Astrocyte (in vitro differentiated cells and primary cell): ENCODE measurements around the gene NPC1L1. TPM values are rescaled to one million over a fixed set of nuclear protein-coding genes. Genes with fewer than 3 reads are reported as not detected.

Experiments used
- DNase-seq: peaks from one replicate; pipeline ENCODE4 v3.0.0-alpha.2; 2010; ENCODE audit warnings: low read depth
- FAIRE-seq: peaks from 2 replicates; lab custom pipeline; 2011; peaks lifted over from hg19 to GRCh38; lab: Jason Lieb, UNC
- H2AFZ ChIP-seq: 2 replicates; pipeline ENCODE4 v1.6.0; 2012; ENCODE audit warnings: low read depth, low read length, inconsistent platforms
- H3K27ac ChIP-seq: 2 replicates; pipeline ENCODE4 v1.5.1; 2011; ENCODE audit warnings: low read depth, low read length, inconsistent platforms
- H3K27me3 ChIP-seq: 2 replicates; pipeline ENCODE4 v1.6.0; 2011; ENCODE audit warnings: low read length, inconsistent platforms; ENCODE audit not compliant: insufficient read depth
- H3K36me3 ChIP-seq: 2 replicates; pipeline ENCODE4 v1.5.1; 2011; ENCODE audit warnings: low read length, inconsistent platforms; ENCODE audit not compliant: insufficient read depth
- H3K4me1 ChIP-seq: 2 replicates; pipeline ENCODE4 v1.5.1; 2011; ENCODE audit warnings: low read length, inconsistent platforms; ENCODE audit not compliant: insufficient read depth
- H3K4me2 ChIP-seq: 2 replicates; pipeline ENCODE4 v1.6.0; 2012; ENCODE audit warnings: low read length, inconsistent platforms
- H3K4me3 ChIP-seq: 2 replicates; pipeline ENCODE4 v1.5.1; 2011; ENCODE audit warnings: low read depth, mild to moderate bottlenecking, low read length, inconsistent platforms; ENCODE audit not compliant: insufficient read depth
- H3K79me2 ChIP-seq: 2 replicates; pipeline ENCODE4 v1.6.0; 2012; ENCODE audit warnings: mild to moderate bottlenecking, low read length, inconsistent platforms; ENCODE audit not compliant: insufficient read depth
- H3K9ac ChIP-seq: 2 replicates; pipeline ENCODE4 v1.6.0; 2012; ENCODE audit warnings: mild to moderate bottlenecking, low read length, inconsistent platforms
- H3K9me3 ChIP-seq: 2 replicates; pipeline ENCODE4 v1.5.1; 2012; ENCODE audit warnings: low read depth, mild to moderate bottlenecking, low read length, inconsistent platforms; ENCODE audit not compliant: insufficient read depth
- H4K20me1 ChIP-seq: 2 replicates; pipeline ENCODE4 v1.6.0; 2012; ENCODE audit warnings: low read length, inconsistent platforms; ENCODE audit not compliant: insufficient read depth
- H3K27ac Mint-ChIP-seq: one replicate; pipeline ENCODE4 v1.8.0; 2021; ENCODE audit warnings: mild to moderate bottlenecking, mixed read lengths; ENCODE audit not compliant: unreplicated experiment
- H3K27me3 Mint-ChIP-seq: one replicate; pipeline ENCODE4 v1.8.0; 2021; ENCODE audit warnings: low read depth, mixed read lengths; ENCODE audit not compliant: unreplicated experiment
- H3K36me3 Mint-ChIP-seq: one replicate; pipeline ENCODE4 v1.8.0; 2021; ENCODE audit warnings: low read depth, mixed read lengths; ENCODE audit not compliant: unreplicated experiment
- H3K4me1 Mint-ChIP-seq: one replicate; pipeline ENCODE4 v1.8.0; 2021; ENCODE audit warnings: low read depth, mixed read lengths; ENCODE audit not compliant: unreplicated experiment
- H3K4me3 Mint-ChIP-seq: one replicate; pipeline ENCODE4 v1.8.0; 2021; ENCODE audit warnings: mild to moderate bottlenecking, moderate library complexity, mixed read lengths; ENCODE audit not compliant: unreplicated experiment
- H3K9me3 Mint-ChIP-seq: one replicate; pipeline ENCODE4 v1.8.0; 2021; ENCODE audit warnings: mild to moderate bottlenecking, mixed read lengths; ENCODE audit not compliant: unreplicated experiment
- EZH2 ChIP-seq: IDR thresholded peaks from 2 replicates; pipeline ENCODE4 v1.6.1; 2012; ENCODE audit warnings: mild to moderate bottlenecking, low read length, inconsistent platforms; ENCODE audit not compliant: insufficient read depth
- total RNA-seq: library from RNA; stranded (reverse); gene quantifications from 2 replicates; pipeline ENCODE4 v1.2.1, GENCODE V29; 2021
- TF ChIP-seq, protein P1 (sequence below): IDR thresholded peaks from 2 replicates; pipeline ENCODE4 v1.5.1; 2011; ENCODE audit warnings: low read depth, mild to moderate bottlenecking, inconsistent platforms, low read length, moderate library complexity; ENCODE audit not compliant: insufficient read depth

Gene NPC1L1
- total RNA-seq, 1 donor from 2014 or later, result 0.07 TPM

DNA sequence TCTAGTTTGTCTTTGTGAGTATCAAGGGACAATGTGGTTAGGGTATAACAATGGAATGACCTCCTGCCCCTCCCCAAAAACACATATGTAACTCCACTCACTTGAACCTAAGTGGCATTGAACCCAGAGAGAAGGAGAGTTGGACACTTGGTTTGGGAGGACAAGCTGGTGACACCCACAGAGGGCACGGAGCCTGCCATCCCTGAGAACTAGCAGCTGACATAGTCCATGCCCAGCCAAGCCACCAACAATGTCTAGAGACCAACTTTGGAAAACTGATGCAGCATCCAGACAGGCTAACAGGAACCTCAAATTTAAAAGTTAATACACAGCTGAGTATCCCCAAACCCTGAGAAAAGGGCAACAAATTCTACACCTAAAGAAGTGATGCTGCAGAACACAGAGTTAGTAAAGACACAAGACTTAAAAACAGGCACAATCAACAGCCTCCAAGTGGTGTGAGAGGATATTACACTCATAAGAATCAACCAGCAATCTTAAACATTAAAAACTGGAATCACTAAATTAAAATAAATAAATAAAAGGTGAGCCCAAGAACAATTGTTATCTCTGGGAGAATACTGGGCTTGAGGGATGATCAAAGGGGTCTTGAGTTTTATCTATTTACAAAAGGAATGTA lies 77.8 kb downstream of the NPC1L1 start:
- peaks cover 77% of the 10 kb centered on the region for H3K79me2 ChIP-seq

More for the DNA sequence above, 77.8 kb downstream of the NPC1L1 start:
- no peak for FAIRE-seq
- Histone ChIP-seq H3K27ac (no peak overlapping the region), H2AFZ (no peak overlapping the region), H3K36me3 (peaks cover 4% of the 10 kb centered on the region), H3K27me3 (no peaks in the 10 kb centered on the region), H3K4me1 (peaks cover 26% of the 10 kb centered on the region), H3K4me3 (no peak overlapping the region), H4K20me1 (peaks cover 40% of the 10 kb centered on the region), H3K9me3 (no peaks in the 10 kb centered on the region), H3K4me2 (no peak overlapping the region), H3K9ac (no peak overlapping the region)
- no peak overlapping the region for H3K27ac Mint-ChIP-seq
- H3K27me3 Mint-ChIP-seq, result no peaks in the 10 kb centered on the region
- H3K9me3 Mint-ChIP-seq, result no peaks in the 10 kb centered on the region
- no peak overlapping the region for H3K4me3 Mint-ChIP-seq
- H3K4me1 Mint-ChIP-seq, result peaks cover 32% of the 10 kb centered on the region
- peaks cover 18% of the 10 kb centered on the region for H3K36me3 Mint-ChIP-seq
- DNase-seq, result no peak
- TF ChIP-seq, protein P1, sequence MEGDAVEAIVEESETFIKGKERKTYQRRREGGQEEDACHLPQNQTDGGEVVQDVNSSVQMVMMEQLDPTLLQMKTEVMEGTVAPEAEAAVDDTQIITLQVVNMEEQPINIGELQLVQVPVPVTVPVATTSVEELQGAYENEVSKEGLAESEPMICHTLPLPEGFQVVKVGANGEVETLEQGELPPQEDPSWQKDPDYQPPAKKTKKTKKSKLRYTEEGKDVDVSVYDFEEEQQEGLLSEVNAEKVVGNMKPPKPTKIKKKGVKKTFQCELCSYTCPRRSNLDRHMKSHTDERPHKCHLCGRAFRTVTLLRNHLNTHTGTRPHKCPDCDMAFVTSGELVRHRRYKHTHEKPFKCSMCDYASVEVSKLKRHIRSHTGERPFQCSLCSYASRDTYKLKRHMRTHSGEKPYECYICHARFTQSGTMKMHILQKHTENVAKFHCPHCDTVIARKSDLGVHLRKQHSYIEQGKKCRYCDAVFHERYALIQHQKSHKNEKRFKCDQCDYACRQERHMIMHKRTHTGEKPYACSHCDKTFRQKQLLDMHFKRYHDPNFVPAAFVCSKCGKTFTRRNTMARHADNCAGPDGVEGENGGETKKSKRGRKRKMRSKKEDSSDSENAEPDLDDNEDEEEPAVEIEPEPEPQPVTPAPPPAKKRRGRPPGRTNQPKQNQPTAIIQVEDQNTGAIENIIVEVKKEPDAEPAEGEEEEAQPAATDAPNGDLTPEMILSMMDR, result peak; percentile 41
- TF ChIP-seq EZH2, result no peak

Other genes with a start within 250 kb of the NPC1L1 start
- 0.18 TPM in 1 of 2 replicates, not detected in the other for gene CAMK2B, start 215.7 kb downstream of the NPC1L1 start, total RNA-seq
- 86.8 and 94.6 TPM in 2 replicates for gene NUDCD3, start 50.7 kb downstream of the NPC1L1 start, total RNA-seq
- gene DDX56, start 32.6 kb upstream of the NPC1L1 start, total RNA-seq, result 65.6 and 75.6 TPM in 2 replicates
- 68.7 and 69.2 TPM in 2 replicates for gene TMED4, start 40.9 kb upstream of the NPC1L1 start, total RNA-seq
- gene OGDH, start 65.3 kb upstream of the NPC1L1 start, total RNA-seq, result 65.6 and 73.7 TPM in 2 replicates
- gene ZMIZ2, start 207.5 kb upstream of the NPC1L1 start, total RNA-seq, result 62.5 and 76.8 TPM in 2 replicates